Suprapubic skin (tissue), 3 donors: ENCODE measurements around the gene ARHGEF25.

Source experiments
- EP300 ChIP-seq: sonication (generic); formaldehyde crosslinking; IDR thresholded peaks from one replicate; pipeline ENCODE4 v1.6.1; 2017; ENCODE audit warnings: antibody characterized with exemption
- TF ChIP-seq, protein P1 (sequence below), 2 donors: fragments of 200-600 bp in 1 of 2; fragments of 450-650 bp in 1 of 2; sonication (generic) in 1 of 2; IDR thresholded peaks; one replicate each; pipeline ENCODE4 v1.5.1; 2016 to 2019; ENCODE audit warnings: antibody characterized with exemption in 2 of 2, mild to moderate bottlenecking in 1 of 2, moderate library complexity in 1 of 2

DNA sequence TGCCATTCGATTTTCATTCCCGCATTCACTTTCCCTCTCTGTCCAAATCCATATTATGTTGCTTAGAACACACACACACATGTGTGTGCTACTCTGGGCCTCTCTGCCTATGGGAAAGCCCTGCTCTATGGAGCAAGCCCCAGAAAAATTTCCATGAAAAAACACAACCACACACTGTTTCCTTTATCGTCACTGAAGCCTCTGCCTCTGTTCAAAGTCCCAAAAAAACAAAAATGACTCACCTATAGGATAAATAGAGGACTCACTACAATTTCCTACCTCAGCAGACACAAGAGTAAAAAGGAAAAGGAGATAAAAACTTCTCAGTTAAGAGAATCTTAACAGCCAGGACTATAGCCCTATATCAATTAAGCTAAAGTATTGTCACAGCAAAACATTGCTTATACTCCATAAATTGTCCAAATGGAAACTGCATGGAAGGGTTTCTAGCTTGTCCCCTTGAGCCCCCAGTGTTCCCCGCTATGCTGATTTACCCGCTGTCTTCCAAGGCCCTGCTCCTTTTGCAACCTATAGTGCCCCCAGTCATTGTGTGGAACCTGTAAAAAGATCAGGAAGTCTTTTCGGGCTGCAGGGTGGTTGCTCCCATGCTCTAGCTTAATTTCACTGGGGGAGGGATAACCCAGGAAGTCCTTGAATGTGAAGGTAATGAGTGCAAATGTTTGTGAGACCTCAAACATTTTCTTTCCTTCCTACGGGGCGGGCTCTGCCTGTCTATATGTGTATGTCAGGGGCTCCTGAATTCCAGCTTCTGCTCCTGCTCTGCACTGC lies 31.4 kb upstream of the ARHGEF25 start:
- TF ChIP-seq EP300 = no peak
- TF ChIP-seq, protein P1, sequence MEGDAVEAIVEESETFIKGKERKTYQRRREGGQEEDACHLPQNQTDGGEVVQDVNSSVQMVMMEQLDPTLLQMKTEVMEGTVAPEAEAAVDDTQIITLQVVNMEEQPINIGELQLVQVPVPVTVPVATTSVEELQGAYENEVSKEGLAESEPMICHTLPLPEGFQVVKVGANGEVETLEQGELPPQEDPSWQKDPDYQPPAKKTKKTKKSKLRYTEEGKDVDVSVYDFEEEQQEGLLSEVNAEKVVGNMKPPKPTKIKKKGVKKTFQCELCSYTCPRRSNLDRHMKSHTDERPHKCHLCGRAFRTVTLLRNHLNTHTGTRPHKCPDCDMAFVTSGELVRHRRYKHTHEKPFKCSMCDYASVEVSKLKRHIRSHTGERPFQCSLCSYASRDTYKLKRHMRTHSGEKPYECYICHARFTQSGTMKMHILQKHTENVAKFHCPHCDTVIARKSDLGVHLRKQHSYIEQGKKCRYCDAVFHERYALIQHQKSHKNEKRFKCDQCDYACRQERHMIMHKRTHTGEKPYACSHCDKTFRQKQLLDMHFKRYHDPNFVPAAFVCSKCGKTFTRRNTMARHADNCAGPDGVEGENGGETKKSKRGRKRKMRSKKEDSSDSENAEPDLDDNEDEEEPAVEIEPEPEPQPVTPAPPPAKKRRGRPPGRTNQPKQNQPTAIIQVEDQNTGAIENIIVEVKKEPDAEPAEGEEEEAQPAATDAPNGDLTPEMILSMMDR (IDR thresholded peaks at IDR 0.05) = no peak
